Adipocyte (in vitro differentiated cells): ENCODE data around the gene AUTS2.

Source experiments
- DNase-seq: peaks from one replicate; pipeline ENCODE4 v3.0.0-alpha.2; 2015; ENCODE audit warnings: low read depth
- H3K27me3 ChIP-seq: replicated peaks from 2 replicates; pipeline ENCODE4 v1.7.0; 2013; ENCODE audit warnings: mild to moderate bottlenecking, low read length, moderate library complexity; ENCODE audit not compliant: control insufficient read depth, insufficient read depth
- H3K36me3 ChIP-seq: 2 replicates; pipeline ENCODE4 v1.7.0; 2013; ENCODE audit warnings: low read length, mild to moderate bottlenecking, moderate library complexity; ENCODE audit not compliant: control insufficient read depth, insufficient read depth, severe bottlenecking
- H3K4me1 ChIP-seq: 2 replicates; pipeline ENCODE4 v1.7.0; 2013; ENCODE audit warnings: mild to moderate bottlenecking, low read length, moderate library complexity; ENCODE audit not compliant: control insufficient read depth, insufficient read depth
- H3K4me3 ChIP-seq: 2 replicates; pipeline ENCODE4 v1.7.0; 2013; ENCODE audit warnings: mild to moderate bottlenecking, low read length, moderate library complexity
- H3K9ac ChIP-seq: 2 replicates; pipeline ENCODE4 v1.7.0; 2013; ENCODE audit warnings: mild to moderate bottlenecking, low read length, moderate library complexity
- H3K9me3 ChIP-seq: 2 replicates; pipeline ENCODE4 v1.7.0; 2013; ENCODE audit warnings: mild to moderate bottlenecking, low read length, moderate library complexity; ENCODE audit not compliant: control insufficient read depth

The AUTS2 gene

DNA sequence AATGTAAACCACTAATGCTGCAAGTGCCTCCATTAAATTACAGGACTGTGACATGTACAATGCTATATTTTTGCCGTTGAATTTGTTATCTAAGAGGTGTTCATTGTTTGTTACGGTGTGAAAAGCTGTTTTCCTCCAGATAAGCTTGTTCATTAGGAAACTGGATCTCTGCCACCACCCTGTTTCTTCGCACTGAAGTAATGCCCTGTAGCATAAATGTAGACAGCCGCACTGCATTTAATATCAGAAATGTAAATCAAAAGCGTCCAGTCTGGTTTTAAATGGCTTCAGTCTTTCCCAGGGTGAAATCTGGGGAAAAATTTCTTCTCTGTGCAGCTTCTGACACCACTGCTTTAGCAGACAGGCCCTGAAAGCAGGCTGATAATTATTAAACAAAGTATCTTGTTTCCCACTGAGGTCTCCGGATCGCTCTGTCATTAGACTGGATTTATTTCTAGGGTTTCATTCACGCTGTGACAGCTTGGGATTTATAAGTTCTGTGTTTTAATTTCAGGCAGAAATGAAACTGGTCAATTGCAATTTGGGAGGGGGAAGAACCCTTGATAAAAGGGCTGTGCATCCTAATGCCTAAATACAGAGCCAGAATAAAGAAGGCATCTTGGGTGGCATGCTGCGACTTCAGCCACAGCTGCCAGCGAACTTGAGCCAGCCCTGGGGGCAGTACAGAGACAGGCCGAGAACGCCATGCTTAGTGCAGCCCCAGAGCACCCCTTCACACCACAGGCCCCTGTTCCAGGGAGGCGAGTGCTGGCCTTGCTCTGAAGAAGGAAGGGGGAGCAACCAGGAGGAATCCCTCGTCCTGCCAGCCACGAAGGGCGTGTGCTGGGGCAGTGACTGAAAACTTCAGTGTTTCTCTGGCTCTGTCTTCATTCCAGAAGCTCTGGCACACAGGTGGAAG, 985.9 kb downstream of the AUTS2 start:
- no peak for DNase-seq
- H3K4me3 ChIP-seq: no peak overlapping the region
- H3K9me3 ChIP-seq: no peaks in the 10 kb centered on the region
- H3K36me3 ChIP-seq: no peaks in the 10 kb centered on the region
- peaks cover 8% of the 10 kb centered on the region for H3K4me1 ChIP-seq
- H3K27me3 ChIP-seq: no peaks in the 10 kb centered on the region
- H3K9ac ChIP-seq: no peak overlapping the region

DNA sequence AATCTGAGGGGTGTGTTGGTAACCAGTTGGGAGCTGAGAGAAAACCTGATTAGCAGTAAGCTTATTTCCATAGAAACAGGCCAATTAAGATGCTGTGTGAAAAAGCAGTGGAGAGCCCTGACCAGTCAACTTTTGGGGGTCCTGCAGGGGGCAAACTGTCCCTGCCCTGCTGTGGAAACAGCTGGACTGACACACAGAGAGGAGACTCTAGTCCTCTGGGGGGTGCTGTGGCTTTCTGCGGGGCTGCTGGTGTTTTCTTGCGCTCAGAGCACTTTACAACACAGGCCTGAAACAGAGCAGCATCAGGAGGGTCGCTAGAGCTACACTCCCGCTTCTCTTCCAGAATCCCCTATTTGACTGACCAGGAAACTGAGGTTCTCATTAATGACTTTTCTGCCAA, 986.8 kb downstream of the AUTS2 start:
- no peaks in the 10 kb centered on the region for H3K9me3 ChIP-seq
- peaks cover 8% of the 10 kb centered on the region for H3K4me1 ChIP-seq
- DNase-seq: no peak
- no peak overlapping the region for H3K9ac ChIP-seq
- H3K4me3 ChIP-seq: no peak overlapping the region
- no peaks in the 10 kb centered on the region for H3K27me3 ChIP-seq
- no peaks in the 10 kb centered on the region for H3K36me3 ChIP-seq

DNA sequence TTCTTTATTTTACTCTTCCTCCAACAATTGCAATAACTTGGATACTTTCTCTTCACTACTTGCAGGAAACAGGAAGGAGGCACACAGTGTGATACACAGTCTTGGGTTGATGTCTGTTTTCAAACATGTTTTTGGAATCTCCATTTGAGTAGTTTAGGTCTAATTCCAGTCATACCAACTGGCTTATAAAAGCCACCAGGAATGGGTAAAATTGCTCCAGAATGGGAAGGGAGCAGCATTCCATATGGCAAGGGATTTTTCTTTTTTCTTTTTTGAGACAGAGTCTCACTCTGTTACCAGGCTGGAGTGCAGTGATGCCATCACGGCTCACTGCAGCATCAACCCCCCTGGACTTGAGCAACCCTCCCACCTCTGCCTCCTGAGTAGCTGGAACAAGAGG, 988.5 kb downstream of the AUTS2 start:
- Histone ChIP-seq H3K9ac (no peak overlapping the region), H3K27me3 (no peaks in the 10 kb centered on the region), H3K36me3 (no peaks in the 10 kb centered on the region), H3K9me3 (no peaks in the 10 kb centered on the region), H3K4me3 (no peak overlapping the region), H3K4me1 (peaks cover 8% of the 10 kb centered on the region)
- DNase-seq: peak; percentile 55

DNA sequence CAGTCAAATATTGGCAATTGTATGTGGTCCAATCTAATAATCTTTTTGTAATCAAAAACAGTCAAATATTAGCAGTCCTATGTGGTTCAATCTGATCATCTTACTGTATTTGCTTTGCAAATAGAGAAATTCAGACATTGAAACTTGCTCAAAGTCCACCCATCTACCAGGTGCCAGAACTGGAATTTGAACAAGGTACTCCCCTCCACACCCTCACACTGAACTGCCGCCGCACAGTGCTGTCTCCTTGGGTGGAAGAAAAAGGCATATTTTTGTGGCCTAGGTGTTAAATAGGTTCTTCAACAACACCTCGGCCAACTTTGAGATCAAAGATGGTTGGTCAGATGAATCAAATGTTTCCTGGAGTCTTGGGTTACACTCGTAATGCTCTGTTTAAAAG, 989.5 kb downstream of the AUTS2 start:
- H3K4me1 ChIP-seq: peaks cover 8% of the 10 kb centered on the region
- H3K9ac ChIP-seq: no peak overlapping the region
- no peaks in the 10 kb centered on the region for H3K27me3 ChIP-seq
- H3K36me3 ChIP-seq: no peaks in the 10 kb centered on the region
- no peak overlapping the region for H3K4me3 ChIP-seq
- no peak for DNase-seq
- H3K9me3 ChIP-seq: no peaks in the 10 kb centered on the region

DNA sequence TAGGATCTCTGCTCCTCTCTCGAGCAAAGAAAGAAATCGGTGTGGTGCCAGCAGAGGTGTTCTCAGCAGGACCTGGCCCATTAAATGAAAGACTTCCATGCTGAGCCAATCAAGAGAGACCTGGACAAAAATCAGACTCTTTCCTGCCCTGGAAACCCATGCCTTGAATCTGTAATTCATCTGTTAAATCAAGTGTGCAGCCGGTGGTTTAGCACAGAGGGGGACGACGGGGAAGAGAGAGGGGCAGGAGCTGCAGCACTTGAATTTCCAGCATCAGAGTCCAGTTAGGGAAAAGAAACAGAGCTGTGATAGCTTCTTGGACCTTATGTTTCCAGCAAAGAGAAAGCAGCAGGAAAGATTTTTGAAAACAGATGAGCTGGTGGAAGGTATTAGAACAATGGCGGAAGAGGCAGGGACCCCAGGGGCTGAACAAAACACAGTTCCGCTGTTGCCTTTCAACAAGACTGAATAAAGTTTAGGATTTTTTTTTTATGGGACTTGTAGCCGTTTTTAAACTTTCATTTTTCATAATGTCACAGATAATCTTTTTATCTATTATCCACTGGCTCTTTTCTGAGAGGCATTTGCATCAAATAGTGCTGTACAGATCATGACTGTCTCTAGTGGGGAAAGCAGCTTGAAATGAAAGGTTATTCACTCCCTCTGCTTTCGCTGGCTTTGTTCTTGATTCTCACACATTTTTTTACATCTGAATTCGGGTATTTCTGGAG, 990.1 kb downstream of the AUTS2 start:
- H3K4me1 ChIP-seq: peaks cover 8% of the 10 kb centered on the region
- no peak for DNase-seq
- no peak overlapping the region for H3K9ac ChIP-seq
- H3K36me3 ChIP-seq: no peaks in the 10 kb centered on the region
- no peaks in the 10 kb centered on the region for H3K9me3 ChIP-seq
- H3K27me3 ChIP-seq: no peaks in the 10 kb centered on the region
- no peak overlapping the region for H3K4me3 ChIP-seq

DNA sequence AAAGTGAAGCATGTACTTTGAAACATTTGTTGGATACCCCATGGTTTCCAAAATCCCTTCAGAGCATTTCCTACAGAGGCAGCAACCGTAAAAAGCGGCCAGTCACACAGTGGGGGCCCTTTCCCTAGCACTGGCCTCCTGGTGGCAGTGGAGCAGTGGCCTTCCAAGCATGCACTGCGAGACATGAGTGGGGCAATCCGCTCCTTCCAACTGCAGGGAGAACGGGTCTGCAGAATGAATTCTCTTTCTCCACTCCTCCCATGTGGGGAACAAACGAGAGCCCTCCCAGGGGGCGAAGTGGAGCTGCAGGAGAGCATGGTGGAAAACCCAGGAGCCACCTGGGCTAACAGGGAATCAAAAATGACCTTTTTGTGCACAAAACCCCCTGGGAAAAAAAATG, 990.7 kb downstream of the AUTS2 start:
- no peak for DNase-seq
- H3K36me3 ChIP-seq: no peaks in the 10 kb centered on the region
- H3K9ac ChIP-seq: no peak overlapping the region
- H3K4me3 ChIP-seq: no peak overlapping the region
- H3K4me1 ChIP-seq: peaks cover 8% of the 10 kb centered on the region
- no peaks in the 10 kb centered on the region for H3K9me3 ChIP-seq
- H3K27me3 ChIP-seq: no peaks in the 10 kb centered on the region

DNA sequence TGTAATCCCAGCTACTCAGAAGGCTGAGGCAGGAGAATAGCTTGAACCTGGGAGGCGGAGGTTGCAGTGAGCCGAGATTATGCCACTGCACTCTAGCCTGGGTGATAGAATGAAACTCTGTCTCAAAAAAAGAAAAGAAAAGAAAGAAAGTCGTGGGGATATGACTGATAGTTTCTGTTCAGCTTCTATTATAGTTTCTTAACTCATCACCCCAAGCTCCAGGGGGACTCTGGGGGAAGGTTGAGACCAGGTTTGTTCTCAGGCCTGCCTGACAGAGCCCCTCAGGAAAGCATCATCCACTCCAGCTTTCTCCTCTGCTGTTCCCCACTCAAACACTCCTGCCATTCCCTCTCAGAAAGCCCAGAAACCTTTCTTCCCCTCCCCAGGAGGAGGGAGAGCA, 991.3 kb downstream of the AUTS2 start:
- Histone ChIP-seq H3K27me3 (no peaks in the 10 kb centered on the region), H3K9me3 (no peaks in the 10 kb centered on the region), H3K9ac (no peak overlapping the region), H3K4me1 (peaks cover 8% of the 10 kb centered on the region), H3K4me3 (no peak overlapping the region), H3K36me3 (no peaks in the 10 kb centered on the region)
- DNase-seq: no peak

DNA sequence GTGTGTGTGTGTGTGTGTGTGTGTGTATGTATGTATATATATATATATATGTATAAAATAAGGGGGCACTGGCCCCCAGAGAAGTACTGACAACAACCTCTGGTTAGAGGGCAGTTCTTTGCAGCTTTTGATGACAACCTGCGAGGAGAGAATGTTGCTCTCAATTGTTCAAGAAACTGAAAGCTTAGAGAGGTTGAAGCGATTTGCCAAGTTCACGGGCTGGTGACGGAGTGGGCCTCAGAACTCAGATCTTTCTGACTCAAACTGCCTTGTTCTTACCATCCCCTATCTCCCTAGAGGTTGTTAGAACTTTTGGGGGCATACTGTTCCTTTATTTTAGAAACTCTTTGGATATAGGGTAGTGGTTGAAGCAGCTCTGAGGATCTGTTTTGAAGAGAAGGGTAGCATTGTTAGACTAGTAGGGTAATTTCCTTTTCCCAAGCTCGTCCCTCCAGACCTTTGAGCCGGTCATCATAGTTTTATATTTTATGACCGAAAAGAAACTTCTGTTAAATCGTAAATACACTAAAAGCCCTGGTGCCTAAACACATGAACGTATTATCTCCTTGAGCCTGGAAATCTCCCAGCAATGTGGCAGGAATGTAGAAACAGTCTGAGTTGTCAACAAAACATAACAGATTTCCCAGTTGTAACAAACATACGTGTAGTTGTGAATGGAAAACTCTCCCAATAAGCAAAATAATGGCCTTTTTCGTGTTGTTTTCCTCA, 992.0 kb downstream of the AUTS2 start:
- no peak for DNase-seq
- no peaks in the 10 kb centered on the region for H3K9me3 ChIP-seq
- no peaks in the 10 kb centered on the region for H3K27me3 ChIP-seq
- H3K36me3 ChIP-seq: no peaks in the 10 kb centered on the region
- peaks cover 8% of the 10 kb centered on the region for H3K4me1 ChIP-seq
- H3K4me3 ChIP-seq: no peak overlapping the region
- no peak overlapping the region for H3K9ac ChIP-seq

DNA sequence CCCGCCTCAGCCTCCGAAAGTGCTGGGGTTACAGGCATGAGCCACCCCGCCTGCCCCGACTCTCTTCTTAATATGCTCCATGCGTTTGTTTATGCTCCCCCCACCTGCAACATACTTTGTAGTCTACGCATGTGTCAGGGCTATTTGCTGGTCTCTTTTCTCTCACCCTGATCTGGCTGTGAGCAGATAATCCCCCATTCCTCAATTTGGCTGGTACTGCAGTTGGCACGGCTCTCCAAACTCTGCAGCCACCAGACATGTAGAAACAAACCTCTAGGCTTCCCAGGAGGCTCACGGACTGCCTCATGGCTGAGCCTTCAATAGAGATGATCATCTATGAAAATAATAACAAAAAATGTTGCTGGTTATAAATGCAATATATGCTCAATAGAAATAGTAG, 993.4 kb downstream of the AUTS2 start:
- Histone ChIP-seq H3K4me3 (no peak overlapping the region), H3K4me1 (peaks cover 3% of the 10 kb centered on the region), H3K9ac (no peak overlapping the region), H3K36me3 (no peaks in the 10 kb centered on the region), H3K9me3 (no peaks in the 10 kb centered on the region), H3K27me3 (peaks cover 5% of the 10 kb centered on the region)
- no peak for DNase-seq

DNA sequence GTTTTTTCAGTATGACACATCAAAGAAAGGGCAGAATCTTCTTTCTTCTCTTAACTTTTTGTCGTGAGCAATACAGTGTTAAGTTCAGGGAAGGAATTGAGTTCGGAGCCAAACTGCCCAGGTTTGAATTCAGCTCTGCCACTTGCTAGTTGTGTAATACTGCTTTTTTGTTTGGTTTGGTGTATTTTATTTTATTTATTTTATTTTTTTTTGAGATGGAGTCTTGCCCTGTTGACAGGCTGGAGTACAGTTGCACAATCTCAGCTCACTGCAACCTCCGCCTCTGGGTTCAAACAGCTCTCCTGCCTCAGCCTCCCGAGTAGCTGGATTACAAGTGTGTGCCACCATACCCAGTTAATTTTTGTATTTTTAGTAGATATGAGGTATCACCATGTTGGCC, 993.9 kb downstream of the AUTS2 start:
- H3K36me3 ChIP-seq: no peaks in the 10 kb centered on the region
- H3K27me3 ChIP-seq: peaks cover 10% of the 10 kb centered on the region
- DNase-seq: no peak
- no peaks in the 10 kb centered on the region for H3K4me1 ChIP-seq
- H3K4me3 ChIP-seq: no peak overlapping the region
- H3K9ac ChIP-seq: no peak overlapping the region
- H3K9me3 ChIP-seq: no peaks in the 10 kb centered on the region

DNA sequence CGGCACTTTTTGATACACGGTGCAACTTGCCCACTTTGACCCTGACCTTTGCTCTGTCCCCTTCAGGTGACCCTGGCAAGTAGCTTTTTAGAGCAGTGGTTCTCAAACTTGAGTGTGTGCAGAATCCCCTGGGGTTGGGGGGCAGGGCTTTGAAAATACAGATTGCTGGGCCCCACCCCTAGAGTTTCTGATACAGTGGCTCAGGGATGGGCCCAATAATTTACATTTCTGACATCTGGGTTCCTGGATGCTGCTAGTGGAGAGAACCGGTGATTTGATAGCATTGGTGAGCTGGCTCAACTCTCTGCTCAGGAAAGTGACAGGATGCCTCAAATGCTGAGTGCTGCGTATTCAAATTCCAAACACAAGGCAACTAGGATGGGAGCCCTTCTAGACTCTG, 995.9 kb downstream of the AUTS2 start:
- Histone ChIP-seq H3K9me3 (no peaks in the 10 kb centered on the region), H3K27me3 (peaks cover 17% of the 10 kb centered on the region), H3K36me3 (no peaks in the 10 kb centered on the region), H3K9ac (no peak overlapping the region), H3K4me3 (no peak overlapping the region), H3K4me1 (no peaks in the 10 kb centered on the region)
- no peak for DNase-seq
